Activated effector memory CD4-positive, alpha-beta T cell treated with anti-CD3 and anti-CD28 coated beads, Interleukin-2, amount 50 U/mL, for 16 hours (primary cell): ENCODE measurements around the gene FHIP1A.
A peak's percentile ranks its signal among the peaks of the same experiment; 100 is the strongest.
"Not testable (repeated sequence)": the region's sequence is repeated elsewhere in the genome, so short reads cannot be mapped to it uniquely, and the experiment has no call there.

ENCODE experiments used
- DNase-seq: peaks from one replicate; pipeline ENCODE4 v3.0.0-alpha.2; 2020

Gene FHIP1A

DNA sequence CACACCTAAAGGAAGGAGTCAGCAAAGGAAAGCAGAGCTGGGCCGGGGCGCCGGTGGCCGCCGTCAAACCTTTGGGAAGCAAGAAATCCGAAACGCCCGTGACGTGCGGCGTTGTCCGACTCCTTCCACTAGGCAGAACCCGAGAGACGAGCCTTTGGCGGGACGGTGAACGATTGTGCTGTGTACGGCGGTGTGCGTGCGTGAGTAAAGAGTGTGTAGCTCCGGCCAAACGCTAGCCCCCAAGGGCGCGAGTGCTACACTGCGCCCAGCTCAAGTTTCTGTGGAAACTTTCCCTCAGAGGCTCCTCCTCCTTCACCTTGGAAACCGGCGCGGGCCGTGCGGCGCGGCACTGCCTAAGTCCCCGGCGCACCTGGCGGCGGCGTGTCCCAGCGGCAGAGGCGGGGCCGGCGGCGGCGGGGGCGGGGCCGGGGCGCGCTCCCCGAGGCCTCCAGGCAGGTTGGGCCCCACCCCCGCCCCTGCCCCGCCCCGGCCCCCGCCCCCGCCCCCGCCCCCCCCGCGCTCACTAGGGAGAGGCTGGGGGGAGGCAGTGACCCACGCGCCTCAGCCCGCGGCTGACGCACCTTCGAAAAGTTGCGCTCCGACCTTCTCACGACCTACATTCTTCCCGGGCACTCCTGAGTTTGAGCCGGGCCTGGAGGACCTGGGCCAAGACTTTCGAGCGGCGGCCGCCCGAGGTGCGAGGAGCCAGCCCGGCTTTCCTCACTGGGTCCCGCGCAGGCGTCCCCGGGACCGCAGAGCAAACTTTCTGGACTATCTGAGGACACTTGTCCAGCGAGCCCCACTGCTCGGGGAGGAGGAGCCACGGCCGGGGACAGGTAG, at the start of gene FHIP1A:
TSS of gene FHIP1A (plus strand) at position 547 of the 840 bp plus-strand sequence. CDS start 157,084 bp downstream, outside the sequence.
- peak; percentile 94 for DNase-seq

DNA sequence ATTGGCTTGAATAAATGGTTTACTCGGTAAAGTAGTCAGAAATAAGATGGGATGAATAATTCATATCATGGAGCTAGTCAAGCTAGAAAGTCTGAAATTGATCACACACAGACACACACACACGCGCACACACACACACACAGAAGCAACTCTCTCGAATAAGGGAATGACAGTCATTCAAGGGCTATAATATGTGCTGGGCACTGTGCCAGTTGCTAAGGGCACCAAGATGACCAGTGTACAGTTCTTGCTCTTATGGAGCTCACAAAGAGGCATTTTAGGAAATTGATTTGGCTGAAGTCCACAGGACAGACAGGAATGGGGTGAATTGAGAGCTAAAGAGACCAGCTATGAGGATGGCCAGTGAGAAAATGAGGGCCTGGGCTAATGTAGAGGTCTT, 49.4 kb upstream of the FHIP1A start:
- no peak for DNase-seq

DNA sequence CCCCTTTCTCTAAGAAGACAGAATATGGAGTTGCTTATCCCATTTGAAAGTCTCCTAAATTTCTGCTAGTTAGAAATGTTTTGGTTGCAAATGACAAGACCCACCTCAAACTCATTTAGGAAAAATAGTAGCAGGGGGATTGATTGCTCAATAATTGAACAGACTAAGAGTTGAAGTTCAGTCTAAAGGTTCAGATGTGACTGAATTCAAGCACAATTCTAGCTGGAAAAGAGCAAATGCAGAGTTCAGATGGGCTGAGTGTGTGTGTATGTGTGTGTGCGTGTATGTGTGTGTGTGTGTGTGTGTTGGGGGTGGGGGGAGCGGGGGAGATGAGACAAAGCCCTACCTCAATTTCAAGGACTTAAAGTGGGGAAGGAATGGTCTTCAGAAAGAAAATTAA, 47.9 kb upstream of the FHIP1A start:
- DNase-seq, result no peak

DNA sequence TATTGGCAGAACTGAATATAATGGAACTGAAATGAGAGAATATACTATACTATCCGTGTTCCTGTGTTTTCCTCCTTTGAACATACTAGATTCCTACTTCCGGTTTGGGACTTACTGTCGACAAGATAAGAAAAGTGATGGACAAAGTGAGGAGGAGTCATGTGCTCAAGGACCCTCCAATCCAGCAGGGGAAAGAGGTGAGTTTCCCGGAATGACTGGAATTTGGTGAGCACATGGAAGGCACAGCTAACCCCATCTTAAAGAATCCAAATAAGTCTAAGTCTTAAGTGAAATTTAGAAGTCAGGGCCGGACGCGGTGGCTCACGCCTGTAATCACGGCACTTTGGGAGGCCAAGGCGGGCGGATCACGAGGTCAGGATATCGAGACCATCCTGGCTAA, 47.0 kb upstream of the FHIP1A start:
- no peak for DNase-seq

DNA sequence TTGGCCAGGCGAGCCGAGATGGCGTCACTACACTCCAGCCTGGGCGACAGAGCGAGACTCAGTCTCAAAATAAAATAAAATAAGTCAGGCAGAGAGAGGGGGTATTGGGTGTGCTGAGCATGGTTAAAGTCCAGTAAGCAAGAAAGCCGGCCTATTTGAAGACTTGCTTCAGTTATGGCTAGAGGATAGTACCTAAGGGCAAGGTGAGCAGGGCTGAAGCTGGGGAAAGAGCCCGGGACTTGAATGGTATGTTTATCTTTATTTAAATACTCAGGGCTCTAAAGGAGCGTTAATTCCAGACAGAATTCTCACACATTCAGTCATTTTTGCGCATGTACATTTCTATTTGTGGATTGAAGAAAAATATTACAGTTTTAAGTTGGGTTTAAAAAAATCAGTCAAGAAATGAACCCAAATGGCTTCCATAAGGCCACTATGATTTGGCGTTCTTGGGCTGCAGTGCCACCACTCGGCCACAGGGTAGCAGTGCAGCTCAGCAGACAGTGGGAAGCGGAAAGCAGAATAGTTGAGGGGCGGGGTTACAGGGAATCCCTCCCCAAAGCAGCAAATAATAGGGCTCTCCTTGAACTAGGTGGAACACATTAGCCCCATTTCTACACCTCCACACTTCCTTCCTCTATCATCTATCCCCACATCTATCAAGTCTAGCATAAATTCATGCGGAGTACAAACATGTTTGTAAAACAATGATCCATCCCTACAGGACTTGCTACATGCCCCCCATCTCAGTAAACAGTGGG, 46.4 kb upstream of the FHIP1A start:
- peak; percentile 89 for DNase-seq

- no peak for DNase-seq
Observed at GRCh38 chr4:151376540-151376939, 32.4 kb upstream of the FHIP1A start.

GRCh38 chr4:151389311-151389710, 19.7 kb upstream of the FHIP1A start:
- no peak for DNase-seq

DNA sequence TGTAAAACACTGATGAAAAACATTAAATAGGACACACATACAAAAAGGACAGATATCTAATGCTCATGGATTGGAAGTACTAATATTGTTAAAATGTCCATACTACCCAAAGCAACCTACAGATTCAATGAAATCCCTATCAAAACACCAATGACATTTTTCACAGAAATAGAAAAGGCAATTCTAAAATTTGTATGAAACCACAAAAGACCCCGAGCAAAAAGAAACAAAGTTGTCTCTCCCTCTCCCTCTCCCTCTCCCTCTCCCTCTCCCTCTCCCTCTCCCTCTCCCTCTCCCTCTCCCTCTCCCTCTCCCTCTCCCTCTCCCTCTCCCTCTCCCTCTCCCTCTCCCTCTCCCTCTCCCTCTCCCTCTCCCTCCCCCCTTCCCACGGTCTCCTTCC, 19.2 kb upstream of the FHIP1A start:
- not testable (repeated sequence) for DNase-seq

GRCh38 chr4:151395873-151396272, 13.1 kb upstream of the FHIP1A start:
- no peak for DNase-seq

GRCh38 chr4:151400343-151400742, 8.6 kb upstream of the FHIP1A start:
- DNase-seq, result no peak

DNA sequence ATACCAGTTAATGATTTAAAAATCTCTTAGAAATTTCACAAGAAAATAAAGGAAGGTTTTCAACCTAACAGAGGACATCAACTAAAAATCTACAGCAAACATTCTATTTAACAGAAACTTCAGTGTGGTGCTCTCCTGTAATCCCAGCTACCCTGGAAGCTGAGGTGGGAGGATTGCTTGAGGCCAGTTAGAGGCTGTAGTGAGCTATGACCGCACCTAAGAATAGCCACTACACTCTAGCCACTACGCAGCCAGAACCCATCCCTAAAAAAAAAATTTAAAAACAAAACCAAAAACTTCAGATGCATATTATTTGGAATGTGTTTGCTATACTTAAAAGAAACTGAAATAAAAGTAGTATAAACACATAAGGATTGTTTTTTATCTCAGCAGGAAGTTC, 7.2 kb upstream of the FHIP1A start:
- no peak for DNase-seq

DNA sequence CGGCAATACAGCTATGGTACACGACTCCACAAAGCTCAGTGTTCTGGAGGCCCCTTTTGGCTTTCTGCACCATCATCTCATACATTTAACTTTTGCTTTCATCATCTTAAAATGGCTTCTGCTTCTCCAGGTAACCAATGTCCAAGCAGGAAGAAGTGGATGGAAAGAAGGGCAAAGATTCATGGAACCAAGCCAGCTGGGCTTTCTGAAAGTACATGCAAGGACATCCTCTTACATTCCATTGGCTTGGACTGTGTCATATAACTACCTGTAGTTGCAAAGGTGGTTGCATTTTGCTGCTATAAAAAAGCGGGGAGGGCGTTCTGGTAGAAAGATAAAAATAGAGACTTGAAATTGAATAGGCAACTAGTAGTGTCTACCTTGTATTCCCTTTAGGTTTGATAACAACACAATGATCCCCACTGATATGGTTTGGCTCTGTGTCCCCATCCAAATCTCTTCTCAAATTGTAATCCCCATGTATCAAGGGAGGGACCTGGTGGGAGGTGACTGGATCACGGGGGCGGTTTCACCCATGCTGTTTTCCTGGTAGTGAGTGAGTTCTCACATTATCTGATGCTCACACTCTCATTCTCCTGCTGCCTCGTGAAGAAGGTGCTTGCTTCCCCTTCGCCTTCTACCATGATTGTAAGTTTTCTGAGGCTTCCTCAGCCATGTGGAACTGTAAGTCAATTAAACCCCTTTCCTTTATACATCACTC, 6.7 kb upstream of the FHIP1A start:
- no peak for DNase-seq

GRCh38 chr4:151403656-151404055, 5.3 kb upstream of the FHIP1A start:
- no peak for DNase-seq

- not testable (repeated sequence) for DNase-seq
Observed at GRCh38 chr4:151404802-151405201, 4.2 kb upstream of the FHIP1A start.

- DNase-seq, result no peak
Observed at GRCh38 chr4:151407018-151407417, 2.0 kb upstream of the FHIP1A start.

- DNase-seq, result peak; percentile 64
Observed at GRCh38 chr4:151407466-151408379, 1.3 kb upstream of the FHIP1A start.

DNA sequence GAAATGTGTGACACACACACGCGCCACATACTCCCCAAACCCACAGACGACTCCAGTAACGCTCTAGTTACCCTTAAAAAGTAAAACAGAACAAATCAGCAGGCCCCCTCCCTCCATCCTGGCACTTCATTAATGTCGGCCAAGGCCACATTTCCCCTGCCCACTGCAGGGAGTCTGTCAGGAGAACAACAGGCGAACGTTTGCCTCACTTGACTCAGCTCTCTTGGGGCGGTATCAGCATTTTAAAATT, 671 bp upstream of the FHIP1A start:
- DNase-seq, result no peak

- DNase-seq, result peak; percentile 67
Observed at GRCh38 chr4:151409470-151410313, 716 bp downstream of the FHIP1A start.

GRCh38 chr4:151415978-151416377, 7.0 kb downstream of the FHIP1A start:
- DNase-seq, result no peak

- DNase-seq, result no peak
Observed at GRCh38 chr4:151417164-151417571, 8.2 kb downstream of the FHIP1A start.

- no peak for DNase-seq
Observed at GRCh38 chr4:151417766-151418376, 8.9 kb downstream of the FHIP1A start.
